GM21423 (cell line): ENCODE data around the gene SUCLG1.

Experiments used
- ATAC-seq: cut with Tn5 transposase; IDR thresholded peaks from one replicate; pipeline ENCODE4 v1.9.1; 2021; ENCODE audit warnings: mild to moderate bottlenecking, moderate library complexity; ENCODE audit not compliant: unreplicated experiment

The SUCLG1 gene

GRCh38 chr2:84467389-84467788, 8.3 kb upstream of the SUCLG1 start:
- ATAC-seq = no peak

GRCh38 chr2:84461310-84461709, 2.2 kb upstream of the SUCLG1 start:
- no peak for ATAC-seq

- ATAC-seq = no peak
Measured at GRCh38 chr2:84460670-84461069, 1.6 kb upstream of the SUCLG1 start.

GRCh38 chr2:84459944-84460429, 907 bp upstream of the SUCLG1 start:
- no peak for ATAC-seq

GRCh38 chr2:84458551-84459017, 496 bp downstream of the SUCLG1 start:
- ATAC-seq = peak; percentile 29

GRCh38 chr2:84457686-84458085, 1.4 kb downstream of the SUCLG1 start:
- ATAC-seq = no peak

GRCh38 chr2:84456156-84456555, 2.9 kb downstream of the SUCLG1 start:
- no peak for ATAC-seq

GRCh38 chr2:84454581-84454980, 4.5 kb downstream of the SUCLG1 start:
- no peak for ATAC-seq

GRCh38 chr2:84452624-84453023, 6.5 kb downstream of the SUCLG1 start:
- no peak for ATAC-seq

GRCh38 chr2:84451579-84451978, 7.5 kb downstream of the SUCLG1 start:
- ATAC-seq = no peak

GRCh38 chr2:84450288-84451227, 8.5 kb downstream of the SUCLG1 start:
- no peak for ATAC-seq

GRCh38 chr2:84449711-84450110, 9.4 kb downstream of the SUCLG1 start:
- ATAC-seq = no peak

GRCh38 chr2:84449055-84449454, 10.0 kb downstream of the SUCLG1 start:
- no peak for ATAC-seq

GRCh38 chr2:84443477-84443876, 15.6 kb downstream of the SUCLG1 start:
- no peak for ATAC-seq

- no peak for ATAC-seq
Measured at GRCh38 chr2:84442888-84443287, 16.2 kb downstream of the SUCLG1 start.

- no peak for ATAC-seq
Measured at GRCh38 chr2:84441505-84441904, 17.6 kb downstream of the SUCLG1 start.

- no peak for ATAC-seq
Measured at GRCh38 chr2:84441036-84441435, 18.0 kb downstream of the SUCLG1 start.

- ATAC-seq = no peak
Measured at GRCh38 chr2:84435345-84436025, 23.6 kb downstream of the SUCLG1 start.

GRCh38 chr2:84429328-84429727, 29.8 kb downstream of the SUCLG1 start:
- ATAC-seq = no peak

GRCh38 chr2:84427235-84428138, 31.6 kb downstream of the SUCLG1 start:
- ATAC-seq = no peak

- ATAC-seq = no peak
Measured at GRCh38 chr2:84425310-84425709, 33.8 kb downstream of the SUCLG1 start.
